Suprapubic skin (tissue), 4 donors: ENCODE results near the gene TMEM259. TPM values are rescaled to one million over a fixed set of nuclear protein-coding genes. Genes with fewer than 3 reads are reported as not detected.

ENCODE experiments used
- DNase-seq, 2 donors: peaks; one replicate each; pipeline ENCODE4 v3.0.0-alpha.2; 2019; ENCODE audit warnings: low spot score in 2 of 2
- H3K27ac ChIP-seq: fragments of 200-600 bp; sonication (generic); one replicate; pipeline ENCODE4 v1.5.1; 2019
- H3K27me3 ChIP-seq: fragments of 200-600 bp; sonication (generic); one replicate; pipeline ENCODE4 v1.5.1; 2019
- H3K36me3 ChIP-seq: fragments of 200-600 bp; sonication (generic); one replicate; pipeline ENCODE4 v1.5.1; 2019
- H3K4me1 ChIP-seq: fragments of 200-600 bp; sonication (generic); one replicate; pipeline ENCODE4 v1.5.1; 2019
- H3K4me3 ChIP-seq: fragments of 200-600 bp; sonication (generic); one replicate; pipeline ENCODE4 v1.5.1; 2019; ENCODE audit warnings: mild to moderate bottlenecking
- H3K9me3 ChIP-seq: fragments of 200-600 bp; sonication (generic); one replicate; pipeline ENCODE4 v1.5.1; 2019
- EP300 ChIP-seq: sonication (generic); formaldehyde crosslinking; IDR thresholded peaks from one replicate; pipeline ENCODE4 v1.6.1; 2017; ENCODE audit warnings: antibody characterized with exemption
- POLR2A ChIP-seq, 2 donors: fragments of 450-650 bp; IDR thresholded peaks; one replicate each; pipeline ENCODE4 v1.6.1; 2017; ENCODE audit warnings: antibody characterized with exemption in 2 of 2, mild to moderate bottlenecking in 2 of 2, moderate library complexity in 2 of 2
- POLR2AphosphoS5 ChIP-seq, 3 donors: sonication (generic); formaldehyde crosslinking; IDR thresholded peaks; one replicate each; pipeline ENCODE4 v1.6.1; 2017; ENCODE audit warnings: antibody characterized with exemption in 3 of 3
- WGBS: methylation state at CpG from one replicate; pipeline ENCODE4 v1.1.5; 2018; 5-methylcytosine and 5-hydroxymethylcytosine counted together
- total RNA-seq, 4 donors: library from RNA; depleted of rRNA; stranded (reverse); fragments of >200 nt; gene quantifications; one replicate each; pipeline ENCODE4 v1.1.0, GENCODE V29; 2016
- TF ChIP-seq, protein P1 (sequence below), 2 donors: fragments of 200-600 bp in 1 of 2; fragments of 450-650 bp in 1 of 2; sonication (generic) in 1 of 2; IDR thresholded peaks; one replicate each; pipeline ENCODE4 v1.5.1; 2016 to 2019; ENCODE audit warnings: antibody characterized with exemption in 2 of 2, mild to moderate bottlenecking in 1 of 2, moderate library complexity in 1 of 2

Gene TMEM259
- total RNA-seq, 4 donors from 2014 or later, result 165 to 349 (median 243) TPM

DNA sequence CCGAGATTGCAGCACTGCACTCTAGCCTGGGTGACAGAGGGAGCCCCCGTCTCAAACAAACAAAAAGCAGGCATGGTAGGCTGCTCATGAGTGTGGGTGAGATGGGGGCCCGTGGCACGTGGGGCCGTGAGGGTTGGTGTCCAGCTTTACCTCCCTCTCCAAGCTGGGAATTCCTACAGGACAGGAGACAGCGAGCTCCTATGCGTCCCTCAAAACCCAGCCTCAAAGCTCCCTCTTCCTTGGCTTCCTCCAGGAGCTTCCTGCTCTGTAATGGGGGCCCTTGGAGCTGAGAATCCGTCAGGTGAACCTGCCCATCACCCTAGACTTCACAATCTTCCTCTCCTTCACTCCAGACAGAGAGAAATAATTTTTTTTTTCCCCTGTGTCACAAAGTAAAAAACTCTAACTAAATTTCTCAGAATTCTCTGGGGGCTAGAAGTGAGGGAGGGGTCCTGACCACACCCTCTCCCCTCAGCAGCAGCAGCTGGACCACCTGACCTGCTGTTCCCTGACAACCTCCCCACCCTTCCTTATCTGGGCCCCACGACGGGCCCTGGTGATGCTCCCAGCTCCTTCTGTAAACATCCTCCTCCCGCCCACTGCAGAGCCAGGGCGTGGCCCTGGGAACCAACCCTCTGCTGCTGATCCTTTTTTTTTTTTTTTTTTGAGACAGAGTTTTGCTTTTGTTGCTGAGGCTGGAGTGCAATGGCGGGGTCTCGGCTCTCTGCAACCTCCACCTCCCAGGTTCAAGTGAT is 58.9 kb downstream of the TMEM259 start:
- peaks cover 5% of the 10 kb centered on the region for H3K4me1 ChIP-seq
- DNase-seq, result no peak
- H3K4me3 ChIP-seq, result no peak overlapping the region
- no peak overlapping the region for H3K27ac ChIP-seq
- H3K36me3 ChIP-seq, result peaks cover 17% of the 10 kb centered on the region
- H3K27me3 ChIP-seq, result no peaks in the 10 kb centered on the region
- WGBS, result 72% methylated on average over 13 of the region's 14 CpGs
- no peaks in the 10 kb centered on the region for H3K9me3 ChIP-seq
- TF ChIP-seq EP300 (no peak), POLR2AphosphoS5 (IDR thresholded peaks at IDR 0.05) (no peak)
- TF ChIP-seq, protein P1, sequence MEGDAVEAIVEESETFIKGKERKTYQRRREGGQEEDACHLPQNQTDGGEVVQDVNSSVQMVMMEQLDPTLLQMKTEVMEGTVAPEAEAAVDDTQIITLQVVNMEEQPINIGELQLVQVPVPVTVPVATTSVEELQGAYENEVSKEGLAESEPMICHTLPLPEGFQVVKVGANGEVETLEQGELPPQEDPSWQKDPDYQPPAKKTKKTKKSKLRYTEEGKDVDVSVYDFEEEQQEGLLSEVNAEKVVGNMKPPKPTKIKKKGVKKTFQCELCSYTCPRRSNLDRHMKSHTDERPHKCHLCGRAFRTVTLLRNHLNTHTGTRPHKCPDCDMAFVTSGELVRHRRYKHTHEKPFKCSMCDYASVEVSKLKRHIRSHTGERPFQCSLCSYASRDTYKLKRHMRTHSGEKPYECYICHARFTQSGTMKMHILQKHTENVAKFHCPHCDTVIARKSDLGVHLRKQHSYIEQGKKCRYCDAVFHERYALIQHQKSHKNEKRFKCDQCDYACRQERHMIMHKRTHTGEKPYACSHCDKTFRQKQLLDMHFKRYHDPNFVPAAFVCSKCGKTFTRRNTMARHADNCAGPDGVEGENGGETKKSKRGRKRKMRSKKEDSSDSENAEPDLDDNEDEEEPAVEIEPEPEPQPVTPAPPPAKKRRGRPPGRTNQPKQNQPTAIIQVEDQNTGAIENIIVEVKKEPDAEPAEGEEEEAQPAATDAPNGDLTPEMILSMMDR (IDR thresholded peaks at IDR 0.05), result no peak

DNA sequence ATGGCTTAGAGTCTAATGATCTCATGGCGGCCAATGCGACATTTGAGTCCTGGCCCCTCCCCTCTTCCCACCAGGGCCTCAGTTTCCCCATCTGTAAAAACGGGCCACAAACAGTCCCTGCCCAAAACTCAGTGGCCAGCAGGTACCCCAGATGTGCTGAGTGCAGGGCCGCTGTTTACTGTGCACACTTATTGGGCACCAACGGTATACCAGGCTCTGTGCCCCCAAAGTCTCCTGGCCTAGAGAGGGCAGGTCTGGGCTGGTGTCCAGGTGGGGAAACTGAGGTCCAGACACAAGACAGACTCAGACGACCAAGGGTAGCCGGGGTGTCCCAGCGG is 60.4 kb downstream of the TMEM259 start:
- TF ChIP-seq EP300, result no peak
- no peak for TF ChIP-seq POLR2A (IDR thresholded peaks at IDR 0.05)
- TF ChIP-seq POLR2AphosphoS5 (IDR thresholded peaks at IDR 0.05), result no peak
- TF ChIP-seq, protein P1 (IDR thresholded peaks at IDR 0.05), result no peak
- Histone ChIP-seq H3K27ac (no peak overlapping the region), H3K36me3 (peaks cover 10% of the 10 kb centered on the region)

DNA sequence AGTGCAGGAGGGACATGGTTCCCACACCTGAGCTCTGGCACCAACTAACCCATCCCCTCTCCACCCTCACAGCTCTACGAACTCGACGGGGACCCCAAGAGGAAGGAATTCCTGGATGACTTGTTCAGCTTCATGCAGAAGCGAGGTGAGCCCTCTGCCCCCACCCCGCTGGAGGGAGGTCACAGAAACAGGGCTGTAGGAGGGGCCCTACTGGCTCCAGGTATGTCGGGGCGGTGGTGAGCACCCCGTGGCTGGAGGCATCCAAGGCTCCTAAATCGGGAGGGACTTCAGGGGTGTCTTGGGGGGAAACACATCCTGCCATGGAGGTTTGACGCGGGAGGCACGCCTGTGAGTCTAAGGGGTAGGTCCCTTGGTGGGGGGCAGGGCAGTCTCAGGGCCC is 60.9 kb downstream of the TMEM259 start:
- TF ChIP-seq POLR2AphosphoS5 (IDR thresholded peaks at IDR 0.05) (no peak), EP300 (no peak), POLR2A (IDR thresholded peaks at IDR 0.05) (no peak)
- TF ChIP-seq, protein P1 (IDR thresholded peaks at IDR 0.05), result no peak
- Histone ChIP-seq H3K36me3 (peaks cover 7% of the 10 kb centered on the region), H3K4me1 (peaks cover 5% of the 10 kb centered on the region), H3K9me3 (no peaks in the 10 kb centered on the region), H3K27me3 (no peaks in the 10 kb centered on the region), H3K4me3 (no peak overlapping the region), H3K27ac (no peak overlapping the region)
- no peak for DNase-seq
- 69% methylated on average over 12 of the region's 12 CpGs for WGBS

More for the DNA sequence above, 60.4 kb downstream of the TMEM259 start:
- WGBS, result 74% methylated on average over 5 of the region's 8 CpGs
- Histone ChIP-seq H3K4me1 (peaks cover 5% of the 10 kb centered on the region), H3K27me3 (no peaks in the 10 kb centered on the region), H3K9me3 (no peaks in the 10 kb centered on the region), H3K4me3 (no peak overlapping the region)
- no peak for DNase-seq

Other genes with a start within 250 kb of the TMEM259 start
- 100 to 1,000 TPM; 152 to 227 (median 174) TPM for gene PTBP1, start 223.7 kb downstream of the TMEM259 start, total RNA-seq
- not detected for gene PLPPR3, start 199.2 kb downstream of the TMEM259 start, total RNA-seq
- gene AZU1, start 193.3 kb downstream of the TMEM259 start, total RNA-seq, result under 1 TPM in 1 of 4 donors, not detected in 3; 0.79 TPM
- not detected for gene PRTN3, start 180.1 kb downstream of the TMEM259 start, total RNA-seq
- gene ELANE, start 168.8 kb downstream of the TMEM259 start, total RNA-seq, result under 1 TPM in 1 of 4 donors, not detected in 3; 0.79 TPM
- gene CFD, start 161.5 kb downstream of the TMEM259 start, total RNA-seq, result 100 to 1,000 TPM; 195 to 332 (median 294) TPM
- gene MED16, start 127.9 kb downstream of the TMEM259 start, total RNA-seq, result 10 to 100 TPM; 45.1 to 63.9 (median 57.0) TPM
- gene RNU6-9, start 127.6 kb downstream of the TMEM259 start, total RNA-seq, result not detected
- gene R3HDM4, start 107.9 kb downstream of the TMEM259 start, total RNA-seq, result 10 to 100 TPM; 41.3 to 58.3 (median 51.2) TPM
- under 1 TPM in 1 of 4 donors, not detected in 3; 0.29 TPM for gene KISS1R, start 103.8 kb downstream of the TMEM259 start, total RNA-seq
- 1 to 10 TPM; 4.7 to 7.5 (median 6.1) TPM for gene ARID3A, start 95.1 kb downstream of the TMEM259 start, total RNA-seq
- gene WDR18, start 36.8 kb downstream of the TMEM259 start, total RNA-seq, result 10 to 100 TPM; 25.0 to 52.6 (median 42.2) TPM
- 1 to 10 TPM in 1 of 4 donors, under 1 TPM in 1, not detected in 2; 0.13 to 1.1 TPM for gene GRIN3B, start 20.7 kb downstream of the TMEM259 start, total RNA-seq
- not detected for gene RNU6-2, start 399 bp upstream of the TMEM259 start, total RNA-seq
- 10 to 100 TPM; 44.0 to 75.1 (median 68.4) TPM for gene CNN2, start 5.5 kb upstream of the TMEM259 start, total RNA-seq
- gene ABCA7, start 19.0 kb upstream of the TMEM259 start, total RNA-seq, result 10 to 100 TPM; 29.8 to 97.6 (median 47.5) TPM
- gene ARHGAP45, start 46.0 kb upstream of the TMEM259 start, total RNA-seq, result 10 to 100 TPM; 11.5 to 13.4 (median 12.6) TPM
- gene POLR2E, start 74.3 kb upstream of the TMEM259 start, total RNA-seq, result 100 to 1,000 TPM in 3 of 4 donors, 10 to 100 TPM in 1; 84.1 to 142 (median 111) TPM
- 100 to 1,000 TPM; 267 to 359 (median 344) TPM for gene GPX4, start 82.9 kb upstream of the TMEM259 start, total RNA-seq
- 10 to 100 TPM; 36.7 to 58.9 (median 45.5) TPM for gene SBNO2, start 153.1 kb upstream of the TMEM259 start, total RNA-seq
- 10 to 100 TPM; 62.5 to 76.9 (median 66.4) TPM for gene STK11, start 184.7 kb upstream of the TMEM259 start, total RNA-seq
- gene CBARP, start 216.9 kb upstream of the TMEM259 start, total RNA-seq, result 1 to 10 TPM; 2.9 to 8.6 (median 5.1) TPM
- gene ATP5F1D, start 220.6 kb upstream of the TMEM259 start, total RNA-seq, result 100 to 1,000 TPM; 102 to 205 (median 137) TPM
- 100 to 1,000 TPM in 2 of 4 donors, 10 to 100 TPM in 2; 89.0 to 153 (median 105) TPM for gene MIDN, start 227.5 kb upstream of the TMEM259 start, total RNA-seq
- gene CIRBP, start 248.2 kb upstream of the TMEM259 start, total RNA-seq, result 100 to 1,000 TPM; 338 to 672 (median 451) TPM